Cardiac fibroblast (primary cell): ENCODE results near the gene ARID4A.

Source experiments
- DNase-seq, 2 donors: peaks; one replicate each; pipeline versions ENCODE4 v3.0.0 to v3.0.0-alpha.2; 2010; ENCODE audit warnings: low read depth in 2 of 2
- H3K4me3 ChIP-seq, 2 donors: replicated peaks in 1 of 2; 1 replicate in 1 of 2; 2 replicates in 1 of 2; pipeline ENCODE4 v1.5.1; 2011; ENCODE audit warnings: low read depth in 2 of 2, low read length in 2 of 2, mild to moderate bottlenecking in 2 of 2, moderate library complexity in 1 of 2
- CTCF ChIP-seq: IDR thresholded peaks from one replicate; pipeline ENCODE4 v1.5.1; 2011; ENCODE audit warnings: low read depth, mild to moderate bottlenecking, low read length, inconsistent platforms

Gene ARID4A

GRCh38 chr14:58305730-58306129 is 7.4 kb downstream of the ARID4A start:
- no peak for TF ChIP-seq CTCF
- no peak for DNase-seq
- no peak overlapping the region for H3K4me3 ChIP-seq

- TF ChIP-seq CTCF, result no peak
- no peak overlapping the region for H3K4me3 ChIP-seq
Observed at GRCh38 chr14:58307597-58308316, 9.4 kb downstream of the ARID4A start.

GRCh38 chr14:58309086-58309485 is 10.7 kb downstream of the ARID4A start:
- no peak for DNase-seq
- TF ChIP-seq CTCF, result no peak
- H3K4me3 ChIP-seq, result no peak overlapping the region

More at GRCh38 chr14:58307597-58308316, 9.4 kb downstream of the ARID4A start:
- no peak for DNase-seq

- H3K4me3 ChIP-seq, result no peak overlapping the region
- DNase-seq, result no peak
- TF ChIP-seq CTCF, result no peak
Observed at GRCh38 chr14:58313699-58314098, 15.3 kb downstream of the ARID4A start.

- TF ChIP-seq CTCF, result no peak
- H3K4me3 ChIP-seq, result no peak overlapping the region
- peak in 1 of 2 donors; percentile 34 for DNase-seq
Observed at GRCh38 chr14:58315606-58316005, 17.3 kb downstream of the ARID4A start.

- no peak for TF ChIP-seq CTCF
- no peak overlapping the region for H3K4me3 ChIP-seq
- no peak for DNase-seq
Observed at GRCh38 chr14:58327019-58327418, 28.7 kb downstream of the ARID4A start.

- DNase-seq, result peak; percentile 99
- no peak for TF ChIP-seq CTCF
- peak overlapping the region in 1 of 2 donors; percentile 16 for H3K4me3 ChIP-seq
Observed at GRCh38 chr14:58331111-58331510, 32.8 kb downstream of the ARID4A start.
